Measurements from ENCODE around the gene EDARADD. TPM values are rescaled to one million over a fixed set of nuclear protein-coding genes. Genes with fewer than 3 reads are reported as not detected.
A peak's percentile ranks its signal among the peaks of the same experiment; 100 is the strongest.

Gene EDARADD
- total RNA-seq, 1 donor from 2014 or later: 0.89 TPM

DNA sequence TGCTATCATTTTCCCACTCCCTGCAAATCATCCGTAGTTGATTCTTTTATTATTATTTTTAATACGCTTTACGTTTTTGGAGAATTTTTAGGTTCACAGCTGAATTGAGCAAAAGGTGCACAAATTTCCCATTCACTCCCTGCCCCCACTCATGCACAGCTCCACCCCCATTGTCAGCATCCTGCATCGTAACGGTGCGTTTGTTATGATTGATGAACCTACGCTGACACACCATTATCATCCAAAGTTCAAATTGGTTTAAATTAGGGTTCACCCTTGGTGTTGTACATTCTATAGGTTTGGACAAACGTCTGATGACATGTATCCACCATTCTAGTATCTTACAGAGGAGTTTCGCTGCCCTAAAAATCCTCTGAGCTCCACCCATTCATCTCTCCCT, 44.5 kb downstream of the EDARADD start:
- Histone ChIP-seq H3K9me3 (no peaks in the 10 kb centered on the region), H3K4me1 (no peaks in the 10 kb centered on the region), H3K27me3 (ENCODE audit: low read depth) (no peaks in the 10 kb centered on the region), H3K27ac (no peak overlapping the region), H3K4me3 (no peak overlapping the region), H3K36me3 (no peaks in the 10 kb centered on the region)
- intact Hi-C loops (cut with DNase I): no loop called here
- TF ChIP-seq, protein P1, sequence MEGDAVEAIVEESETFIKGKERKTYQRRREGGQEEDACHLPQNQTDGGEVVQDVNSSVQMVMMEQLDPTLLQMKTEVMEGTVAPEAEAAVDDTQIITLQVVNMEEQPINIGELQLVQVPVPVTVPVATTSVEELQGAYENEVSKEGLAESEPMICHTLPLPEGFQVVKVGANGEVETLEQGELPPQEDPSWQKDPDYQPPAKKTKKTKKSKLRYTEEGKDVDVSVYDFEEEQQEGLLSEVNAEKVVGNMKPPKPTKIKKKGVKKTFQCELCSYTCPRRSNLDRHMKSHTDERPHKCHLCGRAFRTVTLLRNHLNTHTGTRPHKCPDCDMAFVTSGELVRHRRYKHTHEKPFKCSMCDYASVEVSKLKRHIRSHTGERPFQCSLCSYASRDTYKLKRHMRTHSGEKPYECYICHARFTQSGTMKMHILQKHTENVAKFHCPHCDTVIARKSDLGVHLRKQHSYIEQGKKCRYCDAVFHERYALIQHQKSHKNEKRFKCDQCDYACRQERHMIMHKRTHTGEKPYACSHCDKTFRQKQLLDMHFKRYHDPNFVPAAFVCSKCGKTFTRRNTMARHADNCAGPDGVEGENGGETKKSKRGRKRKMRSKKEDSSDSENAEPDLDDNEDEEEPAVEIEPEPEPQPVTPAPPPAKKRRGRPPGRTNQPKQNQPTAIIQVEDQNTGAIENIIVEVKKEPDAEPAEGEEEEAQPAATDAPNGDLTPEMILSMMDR (IDR thresholded peaks at IDR 0.05): no peak
- no peak for DNase-seq
- no peak for ATAC-seq

DNA sequence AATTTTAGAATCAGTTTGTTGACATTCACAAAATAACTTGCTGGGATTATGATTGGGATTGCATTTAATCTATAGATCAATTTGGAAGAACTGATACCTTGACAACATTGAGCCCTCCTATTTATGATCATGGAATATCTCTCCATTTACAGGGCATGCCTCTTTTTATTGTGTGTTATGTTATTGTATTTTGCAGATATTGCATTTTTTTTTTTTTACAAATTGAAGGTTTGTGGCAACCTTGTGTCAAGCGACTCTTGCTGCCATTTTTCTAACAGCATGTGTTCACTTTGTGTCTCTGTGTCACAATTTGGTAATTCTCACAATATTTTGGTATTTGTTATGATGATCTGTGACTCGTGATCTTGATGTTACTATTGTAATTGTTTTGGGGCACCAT, 46.3 kb downstream of the EDARADD start:
- Histone ChIP-seq H3K4me3 (no peak overlapping the region), H3K36me3 (no peaks in the 10 kb centered on the region), H3K27me3 (ENCODE audit: low read depth) (no peaks in the 10 kb centered on the region), H3K9me3 (no peaks in the 10 kb centered on the region), H3K4me1 (no peaks in the 10 kb centered on the region), H3K27ac (no peak overlapping the region)
- DNase-seq: no peak
- no peak for ATAC-seq
- TF ChIP-seq, protein P1 (IDR thresholded peaks at IDR 0.05): no peak
- intact Hi-C loops (cut with DNase I): no loop called here

DNA sequence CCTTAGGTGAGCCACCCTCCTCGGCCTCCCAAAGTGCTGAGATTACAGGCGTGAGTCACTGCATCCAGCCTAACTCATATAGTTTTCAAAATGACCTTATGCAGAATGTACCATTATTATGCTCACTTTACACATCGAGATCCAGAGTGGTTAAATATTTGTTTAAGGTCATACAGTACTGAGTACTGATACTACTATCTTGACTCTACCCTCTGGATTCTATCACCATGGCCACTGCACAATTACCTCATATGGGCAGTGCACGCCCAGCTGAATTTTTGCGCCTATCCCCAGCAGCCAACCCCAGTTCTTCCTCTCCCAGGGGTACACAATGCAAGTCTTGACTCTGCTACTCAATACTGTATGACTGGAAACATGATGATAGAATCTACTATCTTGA, 56.7 kb downstream of the EDARADD start:
- DNase-seq (no peak), ATAC-seq (no peak)
- TF ChIP-seq, protein P1 (IDR thresholded peaks at IDR 0.05): no peak
- no peak overlapping the region for H3K4me3 ChIP-seq
- H3K9me3 ChIP-seq: no peaks in the 10 kb centered on the region
- H3K4me1 ChIP-seq: no peaks in the 10 kb centered on the region
- H3K27ac ChIP-seq: no peak overlapping the region
- no peaks in the 10 kb centered on the region for H3K36me3 ChIP-seq
- no peaks in the 10 kb centered on the region for H3K27me3 ChIP-seq (ENCODE audit: low read depth)
- intact Hi-C loops (cut with DNase I): no loop called here

DNA sequence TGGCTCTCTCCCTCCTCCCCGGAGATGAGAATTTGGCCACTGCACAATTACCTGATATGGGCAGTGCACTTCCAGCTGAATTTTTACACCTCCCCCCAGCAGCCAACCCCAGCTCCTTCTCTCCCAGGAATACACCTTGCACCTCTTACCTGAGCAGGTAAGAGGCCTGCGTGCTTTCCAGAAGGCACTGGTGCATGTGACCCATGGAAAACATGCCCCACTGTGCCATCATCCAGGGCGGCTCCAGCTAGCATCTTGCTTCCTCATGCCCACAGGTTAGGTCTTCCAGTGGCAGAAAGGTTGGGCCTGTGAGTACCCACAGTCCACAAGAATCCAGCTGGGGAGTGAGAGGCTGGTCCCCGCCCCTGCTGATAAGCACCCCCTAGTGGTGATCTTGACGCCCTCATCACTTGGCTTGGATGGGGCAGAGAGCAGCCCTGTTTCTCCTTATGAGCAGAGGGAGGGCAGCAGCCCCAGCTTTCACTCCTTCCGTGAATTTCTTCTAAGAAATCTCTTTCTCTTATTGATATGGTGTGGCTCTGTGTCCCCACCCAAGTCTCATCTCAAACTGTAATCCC, 57.8 kb downstream of the EDARADD start:
- H3K27me3 ChIP-seq (ENCODE audit: low read depth): no peaks in the 10 kb centered on the region
- DNase-seq: no peak
- H3K4me1 ChIP-seq: no peaks in the 10 kb centered on the region
- TF ChIP-seq, protein P1 (IDR thresholded peaks at IDR 0.05): peak; percentile 52
- intact Hi-C loops (cut with DNase I): no loop called here
- no peak overlapping the region for H3K27ac ChIP-seq
- no peaks in the 10 kb centered on the region for H3K9me3 ChIP-seq
- peak; percentile 53 to 55 for ATAC-seq
- no peaks in the 10 kb centered on the region for H3K36me3 ChIP-seq
- no peak overlapping the region for H3K4me3 ChIP-seq

DNA sequence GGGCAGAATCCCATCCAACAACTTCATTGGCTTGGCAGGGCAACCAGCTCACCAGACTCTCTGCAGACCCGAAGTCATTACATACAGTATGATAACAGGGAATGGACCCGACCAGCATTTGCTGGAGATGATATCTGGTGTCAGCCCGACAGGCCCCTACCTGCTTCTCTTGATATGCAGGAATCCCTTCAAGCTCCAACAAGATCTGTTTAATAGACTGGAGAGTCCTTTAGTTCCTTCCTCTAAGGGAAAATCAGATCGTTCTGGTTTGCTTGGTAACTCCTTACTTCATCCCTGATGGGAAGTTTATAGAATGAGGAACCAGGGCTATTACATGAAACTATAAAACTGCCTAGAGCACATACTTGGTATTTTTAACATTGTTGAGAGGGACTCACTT, 61.2 kb downstream of the EDARADD start:
- DNase-seq (no peak), ATAC-seq (peak in 1 of 2 donors; percentile 28)
- Histone ChIP-seq H3K27me3 (ENCODE audit: low read depth) (no peaks in the 10 kb centered on the region), H3K9me3 (no peaks in the 10 kb centered on the region), H3K4me3 (no peak overlapping the region), H3K36me3 (no peaks in the 10 kb centered on the region), H3K27ac (no peak overlapping the region), H3K4me1 (no peaks in the 10 kb centered on the region)
- intact Hi-C loops (cut with DNase I): no loop called here
- TF ChIP-seq, protein P1 (IDR thresholded peaks at IDR 0.05): no peak

All from lower lobe of right lung (tissue), 2 donors.